DOHH2 (cell line): Measurements from ENCODE around the gene PCGF3.

Experiments
- H3F3A ChIP-seq: fragments of 200-600 bp; sonication (generic), shearing (Covaris generic); 2 replicates; pipeline ENCODE4 v1.6.0; 2016; ENCODE audit warnings: antibody characterized with exemption, mild to moderate bottlenecking; ENCODE audit not compliant: control insufficient read depth, insufficient read depth
- H3K27ac ChIP-seq: fragments of 200-600 bp; sonication (generic); 2 replicates; pipeline ENCODE4 v1.5.1; 2014; ENCODE audit warnings: low read depth, mild to moderate bottlenecking, low read length, moderate library complexity
- H3K27me3 ChIP-seq: fragments of 200-600 bp; sonication (generic); 2 replicates; pipeline ENCODE4 v1.6.1; 2014; ENCODE audit warnings: mild to moderate bottlenecking, low read length, mixed read lengths; ENCODE audit not compliant: control insufficient read depth
- H3K36me3 ChIP-seq: fragments of 200-600 bp; sonication (generic); 2 replicates; pipeline ENCODE4 v1.6.1; 2014; ENCODE audit warnings: mild to moderate bottlenecking, low read length, moderate library complexity, mixed read lengths; ENCODE audit not compliant: control insufficient read depth
- H3K4me1 ChIP-seq: fragments of 200-600 bp; sonication (generic); 2 replicates; pipeline ENCODE4 v1.6.1; 2014; ENCODE audit warnings: mild to moderate bottlenecking, low read length, mixed read lengths; ENCODE audit not compliant: control insufficient read depth
- H3K4me2 ChIP-seq: fragments of 200-600 bp; sonication (generic); 2 replicates; pipeline ENCODE4 v1.6.0; 2014; ENCODE audit warnings: mild to moderate bottlenecking, low read length, moderate library complexity
- H3K4me3 ChIP-seq: fragments of 200-600 bp; sonication (generic); 2 replicates; pipeline ENCODE4 v1.5.1; 2014; ENCODE audit warnings: mild to moderate bottlenecking, low read length, mixed read lengths
- H3K79me2 ChIP-seq: fragments of 200-600 bp; sonication (generic); 2 replicates; pipeline ENCODE4 v1.6.1; 2014; ENCODE audit warnings: mild to moderate bottlenecking, low read length, mixed read lengths; ENCODE audit not compliant: control insufficient read depth
- H3K9me2 ChIP-seq: fragments of 200-600 bp; sonication (generic); replicated peaks from 2 replicates; pipeline ENCODE4 v1.6.1; 2014; ENCODE audit warnings: mild to moderate bottlenecking, low read length, mixed read lengths; ENCODE audit not compliant: control insufficient read depth
- H3K9me3 ChIP-seq: fragments of 200-600 bp; sonication (generic); 2 replicates; pipeline ENCODE4 v1.6.1; 2014; ENCODE audit warnings: antibody characterized with exemption, low read length, mixed read lengths; ENCODE audit not compliant: control insufficient read depth, insufficient read depth
- H4K20me1 ChIP-seq: fragments of 200-600 bp; sonication (generic); 2 replicates; pipeline ENCODE4 v1.6.0; 2014; ENCODE audit warnings: low read depth, mild to moderate bottlenecking, antibody characterized with exemption, low read length, moderate library complexity; ENCODE audit not compliant: control insufficient read depth, insufficient read depth
- EZH2phosphoT487 ChIP-seq: fragments of 200-600 bp; sonication (generic); IDR thresholded peaks from 2 replicates; pipeline ENCODE4 v1.6.1; 2017; ENCODE audit warnings: borderline replicate concordance, mild to moderate bottlenecking, antibody characterized with exemption, low read length, moderate library complexity, mixed read lengths
- TF ChIP-seq, protein P1 (sequence below): fragments of 200-600 bp; sonication (generic); IDR thresholded peaks from one replicate; pipeline ENCODE4 v1.5.1; 2014; ENCODE audit warnings: antibody characterized with exemption, mild to moderate bottlenecking, low read depth, low read length; ENCODE audit not compliant: poor library complexity, severe bottlenecking

PCGF3 gene

DNA sequence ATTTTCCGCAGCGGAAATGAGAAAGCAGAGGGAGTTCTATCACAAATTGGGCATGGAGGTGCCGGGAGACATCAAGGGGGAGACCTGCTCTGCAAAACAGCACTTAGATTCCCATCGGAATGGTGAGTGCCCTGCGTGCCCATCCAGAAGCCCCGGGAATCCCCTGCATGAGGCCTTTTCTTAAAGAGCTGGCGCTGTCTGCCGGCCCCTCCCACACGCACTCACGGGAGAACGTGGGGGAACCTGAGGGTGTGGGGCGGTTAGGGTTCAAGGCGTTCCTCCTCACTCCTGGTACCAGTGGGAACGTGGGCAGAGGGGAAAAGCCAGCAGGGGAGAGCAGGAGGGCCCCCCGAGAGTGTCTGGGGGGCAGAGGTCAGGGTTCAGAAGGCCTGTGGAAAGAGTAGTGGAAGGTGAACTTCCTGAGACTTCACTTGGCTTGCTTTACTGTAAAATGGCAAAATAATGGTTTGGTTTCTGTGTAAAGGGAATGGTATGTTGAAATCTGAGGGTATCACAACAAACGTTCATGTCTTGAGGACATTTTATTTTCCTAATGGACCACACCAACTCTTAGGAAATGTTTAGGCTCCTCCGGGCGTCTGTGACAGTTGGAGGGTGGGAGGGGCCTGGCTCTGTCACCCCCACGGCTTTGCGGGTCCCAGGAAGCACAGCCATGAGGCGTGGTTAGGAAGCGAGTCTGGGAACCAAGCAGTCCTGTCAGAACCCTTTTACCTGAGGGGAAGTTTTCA, 38.0 kb downstream of the PCGF3 start:
- peaks cover 3% of the 10 kb centered on the region for H3K79me2 ChIP-seq
- H3F3A ChIP-seq: peaks cover 11% of the 10 kb centered on the region
- H3K9me3 ChIP-seq: no peaks in the 10 kb centered on the region
- TF ChIP-seq EZH2phosphoT487: no peak
- TF ChIP-seq, protein P1, sequence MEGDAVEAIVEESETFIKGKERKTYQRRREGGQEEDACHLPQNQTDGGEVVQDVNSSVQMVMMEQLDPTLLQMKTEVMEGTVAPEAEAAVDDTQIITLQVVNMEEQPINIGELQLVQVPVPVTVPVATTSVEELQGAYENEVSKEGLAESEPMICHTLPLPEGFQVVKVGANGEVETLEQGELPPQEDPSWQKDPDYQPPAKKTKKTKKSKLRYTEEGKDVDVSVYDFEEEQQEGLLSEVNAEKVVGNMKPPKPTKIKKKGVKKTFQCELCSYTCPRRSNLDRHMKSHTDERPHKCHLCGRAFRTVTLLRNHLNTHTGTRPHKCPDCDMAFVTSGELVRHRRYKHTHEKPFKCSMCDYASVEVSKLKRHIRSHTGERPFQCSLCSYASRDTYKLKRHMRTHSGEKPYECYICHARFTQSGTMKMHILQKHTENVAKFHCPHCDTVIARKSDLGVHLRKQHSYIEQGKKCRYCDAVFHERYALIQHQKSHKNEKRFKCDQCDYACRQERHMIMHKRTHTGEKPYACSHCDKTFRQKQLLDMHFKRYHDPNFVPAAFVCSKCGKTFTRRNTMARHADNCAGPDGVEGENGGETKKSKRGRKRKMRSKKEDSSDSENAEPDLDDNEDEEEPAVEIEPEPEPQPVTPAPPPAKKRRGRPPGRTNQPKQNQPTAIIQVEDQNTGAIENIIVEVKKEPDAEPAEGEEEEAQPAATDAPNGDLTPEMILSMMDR: no peak
- H3K9me2 ChIP-seq: no peaks in the 10 kb centered on the region
- H3K36me3 ChIP-seq: peaks cover 21% of the 10 kb centered on the region
- H3K4me1 ChIP-seq: no peaks in the 10 kb centered on the region
- H3K27me3 ChIP-seq: no peaks in the 10 kb centered on the region
- H3K4me3 ChIP-seq: no peak overlapping the region
- no peak overlapping the region for H3K27ac ChIP-seq
- H4K20me1 ChIP-seq: no peaks in the 10 kb centered on the region
- no peak overlapping the region for H3K4me2 ChIP-seq

DNA sequence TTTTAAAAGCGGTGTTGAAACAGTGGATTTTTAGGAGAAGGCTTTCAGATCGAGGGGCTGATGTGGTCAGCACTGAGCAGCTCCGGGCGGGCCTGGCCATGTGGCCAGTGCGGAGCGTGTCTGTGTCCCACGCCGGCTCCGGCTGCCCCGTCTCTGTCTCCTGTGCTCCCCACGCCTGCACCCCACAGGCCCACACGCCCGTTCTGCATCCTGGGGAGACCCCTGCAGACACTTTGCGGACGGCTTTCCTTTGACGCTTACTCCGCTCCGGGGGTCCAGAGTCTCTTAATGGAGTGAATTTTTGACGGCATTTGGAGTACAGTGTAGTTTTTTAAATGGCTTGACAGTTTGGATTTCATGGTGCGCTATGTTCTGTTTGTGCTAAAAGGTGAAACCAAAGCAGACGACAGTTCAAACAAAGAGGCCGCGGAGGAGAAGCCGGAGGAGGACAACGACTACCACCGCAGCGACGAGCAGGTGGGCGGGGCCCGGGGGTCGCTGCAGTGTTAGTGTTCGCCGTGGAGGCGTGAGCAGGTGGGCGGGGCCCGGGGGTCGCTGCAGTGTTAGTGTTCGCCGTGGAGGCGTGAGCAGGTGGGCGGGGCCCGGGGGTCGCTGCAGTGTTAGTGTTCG, 38.7 kb downstream of the PCGF3 start:
- TF ChIP-seq, protein P1: no peak
- no peak for TF ChIP-seq EZH2phosphoT487
- H3K36me3 ChIP-seq: peaks cover 18% of the 10 kb centered on the region
- H3K4me1 ChIP-seq: no peaks in the 10 kb centered on the region
- no peaks in the 10 kb centered on the region for H3K9me3 ChIP-seq
- H3K9me2 ChIP-seq: no peaks in the 10 kb centered on the region
- no peak overlapping the region for H3K4me2 ChIP-seq
- no peak overlapping the region for H3K4me3 ChIP-seq
- peaks cover 4% of the 10 kb centered on the region for H3K79me2 ChIP-seq
- peaks cover 11% of the 10 kb centered on the region for H3F3A ChIP-seq
- H3K27me3 ChIP-seq: no peaks in the 10 kb centered on the region
- H3K27ac ChIP-seq: no peak overlapping the region
- no peaks in the 10 kb centered on the region for H4K20me1 ChIP-seq

DNA sequence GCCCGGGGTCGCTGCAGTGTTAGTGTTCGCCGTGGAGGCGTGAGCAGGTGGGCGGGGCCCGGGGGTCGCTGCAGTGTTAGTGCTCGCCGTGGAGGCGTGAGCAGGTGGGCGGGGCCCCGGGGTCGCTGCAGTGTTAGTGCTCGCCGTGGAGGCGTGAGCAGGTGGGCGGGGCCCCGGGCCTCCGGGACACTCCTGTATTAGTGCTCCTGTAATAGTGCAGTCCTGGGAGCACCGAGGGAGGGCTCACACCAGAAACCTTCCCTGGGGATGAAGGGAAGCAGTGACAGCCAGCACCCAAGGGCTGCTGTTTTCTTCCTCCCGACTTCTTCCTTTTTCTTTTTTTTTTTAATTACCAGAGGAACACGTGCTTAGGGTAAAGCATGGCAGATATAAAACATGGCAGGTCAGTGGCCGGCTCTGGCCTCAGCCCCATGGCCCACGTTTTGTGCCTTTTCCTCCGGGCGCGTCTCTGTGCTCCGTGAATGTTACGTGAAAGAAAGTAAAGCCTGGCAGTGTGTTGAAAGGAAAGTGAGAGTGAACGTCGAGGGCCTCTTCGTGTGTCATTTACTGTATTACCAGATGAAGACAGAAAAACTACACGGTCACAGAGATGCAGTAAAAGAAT, 42.0 kb downstream of the PCGF3 start:
- peaks cover 11% of the 10 kb centered on the region for H3F3A ChIP-seq
- no peaks in the 10 kb centered on the region for H3K4me1 ChIP-seq
- H3K4me3 ChIP-seq: no peak overlapping the region
- no peak for TF ChIP-seq EZH2phosphoT487
- TF ChIP-seq, protein P1: no peak
- no peak overlapping the region for H3K27ac ChIP-seq
- peaks cover 8% of the 10 kb centered on the region for H3K79me2 ChIP-seq
- H3K9me3 ChIP-seq: no peaks in the 10 kb centered on the region
- H3K36me3 ChIP-seq: peaks cover 33% of the 10 kb centered on the region
- no peaks in the 10 kb centered on the region for H3K27me3 ChIP-seq
- no peaks in the 10 kb centered on the region for H3K9me2 ChIP-seq
- no peaks in the 10 kb centered on the region; the same call in 1 of the 2 replicates for H4K20me1 ChIP-seq
- H3K4me2 ChIP-seq: no peak overlapping the region
